Glomerular visceral epithelial cell (primary cell): Measurements from ENCODE around the gene CYP4F12.

Experiments
- DNase-seq: peaks from one replicate; pipeline ENCODE4 v3.0.0-alpha.2; 2016; ENCODE audit errors: extremely low spot score

Gene CYP4F12, protein sequence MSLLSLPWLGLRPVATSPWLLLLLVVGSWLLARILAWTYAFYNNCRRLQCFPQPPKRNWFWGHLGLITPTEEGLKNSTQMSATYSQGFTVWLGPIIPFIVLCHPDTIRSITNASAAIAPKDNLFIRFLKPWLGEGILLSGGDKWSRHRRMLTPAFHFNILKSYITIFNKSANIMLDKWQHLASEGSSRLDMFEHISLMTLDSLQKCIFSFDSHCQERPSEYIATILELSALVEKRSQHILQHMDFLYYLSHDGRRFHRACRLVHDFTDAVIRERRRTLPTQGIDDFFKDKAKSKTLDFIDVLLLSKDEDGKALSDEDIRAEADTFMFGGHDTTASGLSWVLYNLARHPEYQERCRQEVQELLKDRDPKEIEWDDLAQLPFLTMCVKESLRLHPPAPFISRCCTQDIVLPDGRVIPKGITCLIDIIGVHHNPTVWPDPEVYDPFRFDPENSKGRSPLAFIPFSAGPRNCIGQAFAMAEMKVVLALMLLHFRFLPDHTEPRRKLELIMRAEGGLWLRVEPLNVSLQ

DNA sequence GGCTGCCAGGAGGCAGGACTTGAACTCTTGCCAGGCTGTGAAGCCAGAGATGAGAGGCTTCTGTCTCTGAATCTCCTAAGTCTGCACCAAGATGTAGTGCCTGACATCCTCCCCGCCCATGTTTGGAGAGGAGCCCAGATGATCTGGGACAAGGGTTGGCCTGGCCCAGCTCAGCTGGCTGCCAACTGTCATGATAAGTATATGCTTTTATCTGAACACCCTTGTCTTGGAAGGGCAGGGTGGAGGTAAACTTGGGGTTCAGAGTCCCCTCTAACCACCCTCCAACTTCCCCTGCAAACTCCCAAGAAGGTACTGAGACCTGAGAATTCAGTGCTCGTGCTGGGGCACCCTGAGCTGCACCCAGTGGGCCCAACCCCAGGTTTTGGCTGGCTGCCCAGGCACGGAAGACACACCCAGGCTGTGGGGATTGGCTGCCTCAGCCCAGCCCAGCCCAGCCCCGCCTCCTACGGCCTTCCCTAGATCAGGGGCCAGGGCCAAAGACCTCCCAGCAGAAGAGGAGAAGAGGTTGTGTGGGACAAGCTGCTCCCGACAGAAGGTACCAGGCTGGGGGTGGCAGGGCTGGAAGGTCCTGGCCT is at the start of gene CYP4F12:
Gene CYP4F12 (plus strand): TSS at position 508 of the 596 bp plus-strand sequence. CDS start 443 bp downstream, outside the sequence.
- DNase-seq: no peak

DNA sequence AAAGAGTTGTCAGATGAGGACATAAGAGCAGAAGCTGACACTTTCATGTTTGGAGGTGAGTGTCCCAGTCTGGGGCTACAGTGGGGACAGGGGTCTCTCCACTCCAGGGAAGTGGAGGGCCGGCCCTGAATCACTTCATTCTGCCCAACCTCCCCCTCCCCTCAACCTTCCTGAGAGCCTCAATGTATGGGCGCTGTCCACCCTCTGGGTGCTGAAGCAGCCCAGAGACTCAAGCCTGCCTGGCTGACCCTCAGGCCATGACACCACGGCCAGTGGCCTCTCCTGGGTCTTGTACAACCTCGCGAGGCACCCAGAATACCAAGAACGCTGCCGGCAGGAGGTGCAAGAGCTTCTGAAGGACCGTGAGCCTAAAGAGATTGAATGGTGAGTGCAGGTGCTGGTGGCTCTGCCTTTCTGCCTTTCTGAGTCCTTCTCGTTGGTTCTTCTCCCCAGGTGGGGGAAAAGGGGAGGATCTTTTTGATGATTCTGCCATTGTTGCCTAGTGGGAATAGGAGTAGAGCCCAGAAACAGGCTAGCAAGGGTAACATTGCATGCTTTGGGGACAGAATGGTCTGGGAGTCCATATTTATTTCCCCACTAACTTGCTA is 49.1 kb upstream of the CYP4F12 start:
- no peak for DNase-seq

DNA sequence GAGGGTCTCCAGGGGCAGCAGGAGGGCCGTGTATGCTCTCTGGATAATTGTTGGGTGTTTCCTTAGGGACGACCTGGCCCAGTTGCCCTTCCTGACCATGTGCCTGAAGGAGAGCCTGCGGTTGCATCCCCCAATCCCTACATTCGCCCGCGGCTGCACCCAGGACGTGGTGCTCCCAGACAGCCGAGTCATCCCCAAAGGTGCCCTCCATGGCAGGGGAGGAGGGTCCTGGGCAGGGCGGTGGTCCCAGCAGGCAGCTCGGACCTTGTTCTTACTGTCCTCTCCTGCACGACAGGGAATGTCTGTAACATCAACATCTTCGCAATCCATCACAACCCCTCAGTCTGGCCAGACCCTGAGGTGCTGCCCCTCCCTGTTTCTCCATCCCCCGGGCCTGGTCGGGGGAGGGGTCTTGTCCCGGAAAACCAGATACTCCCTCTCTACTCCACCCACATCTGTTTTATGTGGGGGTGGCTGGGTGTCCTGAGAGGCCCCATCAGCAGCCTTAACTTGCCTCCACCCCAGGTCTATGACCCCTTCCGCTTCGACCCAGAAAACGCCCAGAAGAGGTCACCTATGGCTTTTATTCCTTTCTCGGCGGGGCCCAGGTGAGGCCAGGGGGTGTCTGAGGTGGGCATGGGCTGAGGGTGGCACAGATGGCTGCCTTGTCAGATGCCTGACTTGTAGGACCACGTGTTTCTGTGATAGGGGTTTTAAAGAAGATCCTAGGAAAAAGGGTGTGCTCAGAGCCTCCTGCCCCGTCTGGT is 44.5 kb upstream of the CYP4F12 start:
- no peak for DNase-seq

DNA sequence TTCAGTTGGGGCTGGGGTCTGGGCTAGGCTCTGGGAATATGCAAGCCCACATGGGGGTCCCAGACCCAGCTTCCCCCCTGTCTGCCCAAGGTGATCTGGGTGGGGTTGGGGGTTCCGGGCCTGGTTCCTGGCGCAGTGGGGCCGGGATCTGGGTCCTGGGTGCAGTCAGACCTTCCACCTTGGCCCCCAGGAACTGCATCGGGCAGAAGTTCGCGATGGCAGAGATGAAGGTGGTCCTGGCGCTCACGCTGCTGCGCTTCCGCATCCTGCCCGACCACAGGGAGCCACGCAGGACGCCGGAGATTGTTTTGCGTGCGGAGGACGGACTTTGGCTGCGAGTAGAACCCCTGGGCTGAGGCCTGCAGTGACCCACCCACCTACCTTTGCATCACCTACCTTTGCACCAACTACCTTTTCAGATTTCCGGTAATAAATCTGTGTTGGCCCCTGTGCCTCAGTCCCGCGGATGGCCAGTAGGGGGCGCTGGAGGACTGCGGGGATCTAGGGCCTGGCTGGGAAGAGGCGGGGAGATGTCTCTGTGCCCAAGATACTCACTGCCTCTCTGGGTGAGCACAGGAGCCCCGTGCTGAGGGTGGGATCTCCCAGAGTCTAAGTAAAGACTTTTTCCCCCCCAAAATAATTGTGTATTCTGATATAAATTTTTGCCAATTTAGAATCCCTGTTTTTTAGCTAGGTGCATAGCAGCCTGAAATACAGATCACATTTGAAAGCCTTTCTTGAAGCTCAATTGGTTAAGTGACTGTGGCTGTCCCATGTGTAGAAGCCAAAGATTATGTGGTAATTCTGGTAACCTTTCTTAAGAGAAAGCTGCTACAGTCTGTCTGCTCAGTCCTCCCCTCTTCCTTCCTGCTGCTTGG is 43.6 kb upstream of the CYP4F12 start:
- peak; percentile 69 for DNase-seq

DNA sequence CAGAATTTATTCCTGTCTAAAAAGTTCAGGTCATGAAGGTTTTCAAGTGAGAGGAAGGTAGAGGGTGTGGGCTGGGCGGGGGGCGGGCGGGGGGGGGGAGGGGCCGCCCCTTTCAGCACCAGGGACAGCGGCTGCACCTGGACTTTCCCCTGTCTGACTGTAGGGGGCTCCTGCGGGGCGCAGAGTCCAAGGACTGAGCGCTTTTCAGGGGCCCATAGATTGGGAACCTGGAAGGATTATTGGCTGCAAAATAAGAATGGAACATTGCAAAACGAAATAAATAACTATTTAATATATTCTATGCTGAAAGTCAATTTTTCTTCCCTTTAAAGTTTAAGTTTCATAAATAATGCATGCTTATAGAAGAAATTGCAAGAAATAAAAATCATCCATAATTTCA is 41.1 kb upstream of the CYP4F12 start:
- peak; percentile 34 for DNase-seq

DNA sequence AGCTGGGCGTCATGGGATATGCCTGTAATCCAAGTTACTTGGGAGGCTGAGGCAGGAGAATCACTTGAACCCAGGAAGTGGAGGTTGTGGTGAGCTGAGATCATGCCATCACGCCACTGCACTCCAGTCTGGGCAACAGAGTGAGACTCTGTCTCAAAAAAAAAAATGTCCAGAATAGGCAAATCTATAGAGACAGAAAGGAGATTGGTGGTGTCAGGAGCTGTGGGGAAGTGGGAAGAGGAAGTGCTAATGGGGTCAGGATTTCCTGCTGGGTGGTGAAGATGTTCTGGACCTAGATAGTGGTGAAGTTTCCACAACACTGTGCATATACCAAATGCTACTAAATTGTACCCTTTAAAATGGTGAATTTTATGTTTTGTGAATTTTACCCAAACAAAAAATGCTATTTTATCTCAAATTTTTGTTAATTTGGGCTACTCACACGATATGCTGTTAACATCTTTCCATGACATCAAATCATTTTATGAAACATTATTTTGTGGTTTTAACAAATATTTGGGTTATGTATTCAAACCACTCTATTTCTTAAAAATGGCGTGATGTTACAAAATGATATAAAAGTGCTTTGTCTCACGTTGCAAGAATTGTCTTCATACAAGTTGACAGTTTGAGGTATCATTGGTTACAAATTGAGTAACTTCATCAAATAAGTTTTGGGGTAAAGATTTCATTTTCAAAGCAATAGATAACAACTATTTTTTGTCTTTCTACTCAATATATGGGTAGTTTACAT is 39.6 kb upstream of the CYP4F12 start:
- no peak for DNase-seq

DNA sequence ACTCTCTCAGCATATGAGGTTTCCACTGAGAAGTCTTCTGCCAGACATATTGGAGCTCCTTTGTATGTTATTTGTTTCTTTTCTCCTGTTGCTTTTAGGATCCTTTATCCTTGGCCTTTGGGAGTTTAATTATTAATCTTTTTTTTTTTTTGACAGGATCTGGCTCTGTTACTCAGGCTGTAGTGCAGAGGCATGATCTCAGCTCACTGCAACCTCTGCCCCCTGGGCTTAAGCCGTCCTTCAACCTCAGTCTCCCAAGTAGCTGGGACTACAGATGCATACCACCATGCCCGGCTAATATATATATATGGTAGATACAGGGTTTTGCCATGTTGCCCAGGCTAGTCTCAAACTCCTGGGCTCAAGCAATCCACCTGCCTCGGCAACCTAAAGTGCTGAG is 38.8 kb upstream of the CYP4F12 start:
- no peak for DNase-seq

DNA sequence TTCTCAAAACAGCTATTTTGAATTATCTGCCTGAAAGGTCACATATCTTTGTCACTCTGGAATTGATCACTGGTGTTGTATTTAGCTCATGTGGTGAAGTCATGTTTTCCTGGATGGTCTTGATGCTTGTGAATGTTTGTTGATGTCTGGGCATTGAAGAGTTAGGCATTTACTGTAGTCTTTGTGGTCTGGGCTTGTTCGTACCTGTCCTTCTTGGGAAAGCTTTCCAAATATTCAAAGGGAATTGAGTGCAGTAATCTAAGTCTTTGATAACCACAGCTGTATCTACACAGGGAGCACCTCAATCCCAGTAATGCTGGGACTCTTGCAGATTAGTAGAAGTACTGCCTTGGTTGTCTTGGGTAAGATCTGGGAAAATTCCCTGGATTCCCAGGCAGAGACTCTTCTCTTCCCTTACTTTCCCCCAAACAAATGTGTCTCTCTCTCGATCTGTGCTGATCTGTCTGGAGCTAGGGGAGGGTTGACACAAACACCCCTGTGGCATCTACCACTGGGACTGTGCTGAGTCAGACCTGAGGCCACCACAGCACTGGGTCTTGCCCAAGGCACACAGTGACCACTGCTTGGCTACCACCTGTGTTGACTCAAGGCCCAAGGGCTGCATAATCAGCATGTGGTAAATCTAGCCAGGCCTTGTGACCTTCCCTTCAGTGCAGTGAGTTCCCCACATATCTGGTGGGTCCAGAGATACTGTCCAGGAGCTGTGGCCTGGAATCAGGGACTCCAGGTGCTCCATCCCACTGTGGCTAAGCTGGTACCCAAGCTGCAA is 37.7 kb upstream of the CYP4F12 start:
- no peak for DNase-seq

DNA sequence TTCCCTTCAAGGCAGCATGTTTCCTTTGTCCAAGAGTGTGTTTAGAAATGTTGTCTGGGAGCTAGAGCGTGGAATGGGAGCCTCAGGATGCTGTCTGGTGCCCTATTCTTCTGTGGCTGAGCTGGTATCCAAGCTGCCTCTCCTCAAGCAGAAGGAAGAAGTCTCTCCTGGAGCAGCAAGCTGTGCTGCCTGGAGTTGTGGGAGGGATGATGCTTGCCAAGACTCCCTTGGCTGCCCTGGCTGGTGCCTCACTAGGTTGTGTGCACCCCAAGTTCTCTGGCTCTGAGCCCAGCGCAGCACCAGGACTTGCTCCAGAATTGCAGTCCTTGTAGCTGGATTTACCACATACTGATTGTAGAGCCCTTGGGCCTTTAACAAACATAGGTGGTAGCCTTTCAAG is 36.9 kb upstream of the CYP4F12 start:
- DNase-seq: no peak

DNA sequence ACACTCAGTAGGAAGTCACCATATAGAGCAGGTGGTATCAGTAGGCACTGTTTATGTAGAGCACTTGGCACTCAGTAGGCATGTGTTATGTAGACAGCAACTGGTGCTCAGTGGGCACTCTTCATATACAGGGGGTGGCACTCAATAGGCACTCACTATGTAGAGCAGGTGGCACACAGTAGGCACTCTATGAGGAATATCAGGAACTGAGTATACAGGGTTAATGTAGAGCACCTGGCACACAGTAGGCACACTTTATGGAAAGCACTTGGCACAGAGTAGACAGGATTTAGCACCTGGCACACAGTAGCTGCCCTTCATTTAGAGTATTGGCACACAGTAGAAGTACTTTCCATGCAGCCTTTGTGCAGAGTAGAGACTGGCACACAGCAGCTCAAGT is 33.3 kb upstream of the CYP4F12 start:
- DNase-seq: no peak

DNA sequence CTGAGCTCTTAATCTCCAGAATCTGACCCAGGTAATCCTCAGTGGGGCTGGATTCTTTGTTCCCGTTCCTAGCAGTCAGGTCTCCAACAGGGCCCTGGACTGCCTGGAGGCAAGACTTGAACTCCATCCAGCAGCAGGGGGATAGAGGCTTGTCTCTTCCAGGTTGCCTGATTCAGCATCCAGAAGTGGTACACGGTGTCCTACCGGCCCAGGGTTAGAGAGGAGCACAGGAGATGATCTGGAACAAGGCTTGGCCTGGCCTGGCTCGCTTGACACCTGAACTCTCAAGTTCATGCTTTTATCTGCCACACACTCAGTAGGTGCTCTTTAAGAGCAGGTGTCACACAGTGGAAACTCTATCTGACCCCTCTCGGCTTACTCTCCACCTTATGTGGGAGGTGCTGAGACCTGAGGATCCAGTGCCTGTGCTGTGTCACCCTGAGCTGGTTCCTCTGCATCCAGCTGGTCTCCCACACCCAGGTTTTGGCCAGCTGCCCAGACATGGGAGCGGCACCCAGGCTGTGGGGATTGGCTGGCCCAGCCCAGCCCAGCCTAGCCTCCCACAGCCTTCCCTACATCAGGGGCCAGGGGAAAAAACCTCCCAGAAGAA is 32.5 kb upstream of the CYP4F12 start, which contains the start of gene CYP4F3:
Gene CYP4F3 (plus strand): TSS at position 604 of the 610 bp plus-strand sequence. CDS start 519 bp downstream, outside the sequence.
- peak; percentile 42 for DNase-seq

DNA sequence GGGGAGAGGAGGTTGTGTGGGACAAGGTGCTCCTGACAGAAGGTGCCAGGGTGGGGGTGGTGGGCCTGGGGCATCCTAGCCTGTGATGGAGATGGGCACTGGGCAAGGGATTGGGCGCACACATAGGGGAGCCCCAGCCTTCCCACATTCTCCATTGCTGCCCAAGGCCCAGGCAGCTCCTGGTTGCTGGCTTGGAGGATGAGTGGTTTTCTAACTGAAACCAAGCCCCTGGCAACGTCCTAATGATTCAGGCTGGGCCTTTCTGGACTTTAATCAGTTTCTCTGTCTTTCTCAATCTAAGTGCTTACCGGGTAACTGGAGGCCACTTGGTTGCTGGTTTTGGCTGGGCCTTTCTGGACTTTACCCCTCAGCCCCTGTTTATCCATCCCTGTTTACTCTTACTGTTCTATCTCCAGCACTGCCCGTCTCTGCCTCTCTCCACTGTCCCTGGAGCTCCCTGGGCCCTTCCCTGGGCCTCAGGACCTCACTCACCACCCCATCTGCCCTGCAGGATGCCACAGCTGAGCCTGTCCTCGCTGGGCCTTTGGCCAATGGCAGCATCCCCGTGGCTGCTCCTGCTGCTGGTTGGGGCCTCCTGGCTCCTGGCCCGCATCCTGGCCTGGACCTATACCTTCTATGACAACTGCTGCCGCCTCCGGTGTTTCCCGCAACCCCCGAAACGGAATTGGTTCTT is 31.8 kb upstream of the CYP4F12 start:
- DNase-seq: no peak

DNA sequence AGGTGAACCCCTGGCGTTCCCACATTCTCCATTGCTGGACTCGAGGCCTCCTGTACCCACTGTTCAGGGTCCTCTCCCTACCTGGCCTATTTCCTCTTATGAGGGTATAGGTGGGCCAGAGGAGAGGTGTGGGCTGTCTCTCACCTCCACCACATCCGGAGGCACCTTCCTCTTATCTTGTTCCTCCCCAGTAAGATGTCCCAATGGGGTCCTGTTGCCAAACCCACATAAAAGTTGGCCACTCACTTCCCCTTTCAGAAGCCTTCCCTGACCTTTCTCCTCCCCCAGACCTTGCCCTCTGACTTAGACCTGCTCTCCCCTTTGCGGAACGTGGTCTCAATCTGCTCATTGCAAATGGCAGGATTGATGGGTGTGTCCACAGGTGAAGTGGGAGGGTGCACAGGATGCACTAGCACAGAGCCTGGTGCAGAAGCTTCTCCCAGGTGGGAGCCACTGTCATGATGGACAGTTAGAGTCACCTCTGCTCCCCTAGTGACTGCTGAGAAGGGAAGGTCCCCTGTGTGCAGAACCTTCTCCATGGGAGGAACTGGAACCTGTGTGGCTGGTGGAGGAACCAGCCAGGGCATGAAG is 30.9 kb upstream of the CYP4F12 start:
- no peak for DNase-seq

DNA sequence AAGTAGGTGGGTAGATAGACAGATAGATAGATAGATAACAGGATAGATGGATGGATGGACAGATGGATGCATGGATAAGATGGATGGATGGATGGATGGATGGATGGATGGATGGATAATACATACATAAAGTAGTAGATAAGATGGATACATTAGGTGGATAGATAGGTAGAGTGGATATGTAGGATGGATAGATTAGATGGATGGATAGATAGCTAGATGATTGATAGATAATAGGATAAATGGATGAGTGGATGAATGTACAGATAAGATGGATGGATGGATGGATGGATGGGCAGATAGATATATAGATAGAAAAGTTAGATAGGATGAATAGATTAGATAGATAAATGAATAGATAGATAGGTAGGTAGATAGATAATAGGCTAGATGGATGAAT is 30.1 kb upstream of the CYP4F12 start:
- no peak for DNase-seq

DNA sequence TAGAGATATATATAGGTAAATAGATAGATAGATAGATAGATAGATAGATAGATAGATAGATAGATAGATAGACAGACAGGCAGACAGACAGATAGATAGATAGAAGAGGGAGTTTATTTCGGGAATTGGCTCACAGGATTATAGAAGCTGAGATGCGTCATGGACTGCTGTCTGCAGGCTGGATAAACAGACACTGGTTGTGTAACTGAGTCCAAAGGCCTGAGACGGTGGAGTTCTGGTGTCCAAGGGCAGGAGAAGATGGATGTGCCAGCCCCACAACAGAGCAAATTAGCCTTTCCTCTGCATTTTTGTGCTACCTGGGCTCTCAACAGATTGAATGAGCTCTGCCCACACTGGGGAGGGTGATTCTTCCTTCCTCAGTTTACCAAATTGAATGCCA is 29.5 kb upstream of the CYP4F12 start:
- DNase-seq: no peak

DNA sequence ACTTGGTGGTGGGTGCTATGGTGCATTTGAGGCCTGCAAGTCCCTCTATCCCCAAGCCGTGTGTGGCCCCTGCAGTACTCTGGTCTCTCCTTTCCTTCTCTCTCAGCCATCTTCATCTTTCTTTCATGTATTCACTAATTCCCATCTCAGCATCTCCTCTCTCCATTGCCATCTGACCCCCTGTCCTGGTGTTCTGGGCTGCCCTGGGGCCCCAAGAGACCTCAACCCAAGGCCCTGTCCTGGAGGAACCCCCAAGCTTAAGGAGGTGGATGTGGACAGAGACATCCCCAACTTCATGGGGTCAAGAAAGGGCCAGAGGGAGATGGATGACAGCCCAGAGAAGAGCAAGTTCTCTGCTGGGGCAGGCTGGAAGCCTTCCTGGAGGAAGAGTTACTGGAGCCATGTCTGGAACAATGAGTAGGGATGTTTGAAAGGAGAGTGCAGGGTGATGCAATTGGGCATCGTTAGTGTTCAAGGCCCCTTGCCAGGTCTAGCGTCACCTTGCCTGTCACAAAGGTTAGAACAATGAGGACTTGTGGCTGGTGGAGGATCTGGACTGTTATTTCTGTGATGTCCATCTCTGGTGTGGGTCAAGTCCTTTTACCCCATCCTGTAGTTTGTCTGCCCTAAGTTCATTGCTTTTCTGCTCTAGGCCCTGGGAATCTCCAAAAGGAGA is 28.7 kb upstream of the CYP4F12 start:
- no peak for DNase-seq

DNA sequence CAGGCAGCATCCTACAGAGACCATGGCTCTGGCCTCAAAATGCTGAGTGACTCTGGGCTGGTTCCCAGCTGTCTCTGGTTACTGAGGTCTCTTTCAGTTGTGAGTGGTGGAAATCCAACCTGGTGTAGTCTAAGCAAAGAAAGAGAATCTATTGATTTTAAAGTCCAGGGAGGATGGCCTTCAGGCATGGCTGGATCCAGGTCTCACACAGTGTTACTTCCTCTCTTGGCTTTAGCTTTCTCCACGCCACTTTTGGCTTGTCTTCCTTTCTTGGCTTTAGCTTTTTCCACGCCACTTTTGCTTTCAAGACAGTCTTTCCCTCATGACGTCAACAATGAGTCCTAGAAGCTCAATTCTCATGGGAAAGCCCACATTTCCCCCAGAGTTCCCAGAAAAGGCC is 28.1 kb upstream of the CYP4F12 start:
- no peak for DNase-seq
